Activated effector memory CD4-positive, alpha-beta T cell treated with anti-CD3 and anti-CD28 coated beads, Interleukin-2, amount 50 U/mL, for 16 hours (primary cell): ENCODE measurements around the gene IL22RA1.

Source experiments
- DNase-seq: peaks from one replicate; pipeline ENCODE4 v3.0.0-alpha.2; 2020

IL22RA1 gene

DNA sequence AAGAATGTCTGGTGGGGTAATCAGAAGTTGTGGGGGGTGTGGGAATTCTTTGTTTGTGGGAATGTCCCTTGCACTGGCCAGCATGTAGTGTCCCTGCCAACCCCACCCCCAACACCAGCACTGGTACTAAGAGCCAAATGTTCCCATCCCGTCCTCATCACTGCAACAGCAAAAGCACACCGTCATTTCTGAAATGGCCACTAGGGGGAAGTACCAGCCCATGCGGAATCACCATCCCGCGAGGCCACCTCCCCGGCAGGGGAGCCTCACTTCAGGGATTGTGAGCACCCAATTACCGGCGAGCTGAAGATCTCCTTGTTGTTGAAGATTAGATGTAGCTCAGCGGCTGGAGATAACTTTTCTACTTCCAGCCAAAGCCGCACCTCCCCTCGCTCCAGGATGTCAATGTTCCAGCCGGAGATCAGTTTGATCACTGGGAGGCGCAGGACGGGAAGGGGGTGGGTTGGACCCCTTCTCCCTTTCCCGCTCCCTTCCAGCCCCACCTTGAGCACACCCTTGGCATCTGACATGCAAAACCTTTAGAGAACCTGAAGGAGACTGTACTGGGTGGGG, 72.0 kb downstream of the IL22RA1 start:
- peak; percentile 87 for DNase-seq

DNA sequence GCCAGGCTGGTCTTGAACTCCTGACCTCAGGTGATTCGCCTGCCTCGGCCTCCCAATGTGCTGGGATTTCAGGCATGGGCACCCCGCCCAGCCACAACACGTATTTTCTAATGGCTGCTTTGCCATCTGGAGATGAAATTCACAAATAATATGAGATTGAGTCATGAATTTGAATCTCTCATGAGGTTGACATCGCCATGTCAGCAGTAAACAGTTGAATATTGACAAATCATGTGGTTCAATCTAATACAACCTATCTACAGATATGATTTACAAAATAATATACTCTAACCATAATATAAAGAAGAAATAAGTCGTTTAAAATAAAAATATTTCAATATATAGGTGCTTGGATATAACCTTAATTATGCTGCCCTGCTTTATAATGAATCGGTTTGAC, 73.1 kb downstream of the IL22RA1 start:
- DNase-seq = no peak
